Epithelial cell of proximal tubule (primary cell): ENCODE results near the gene CALML6. TPM values are rescaled to one million over a fixed set of nuclear protein-coding genes. Genes with fewer than 3 reads are reported as not detected.

Experiments
- DNase-seq: peaks from one replicate; pipeline ENCODE4 v3.0.0-alpha.2; 2011; ENCODE audit warnings: low read depth
- H3K4me3 ChIP-seq: 2 replicates; pipeline ENCODE4 v1.5.1; 2011; ENCODE audit warnings: low read depth, mild to moderate bottlenecking, low read length
- total RNA-seq: library from RNA; depleted of rRNA; stranded (reverse); fragments of >200 nt; gene quantifications from 2 replicates; pipeline ENCODE4 v1.2.3, GENCODE V29; 2015
- TF ChIP-seq, protein P1 (sequence below): conservative IDR thresholded peaks from 2 replicates; pipeline ENCODE4 v1.5.1; 2012; ENCODE audit warnings: low read depth, mild to moderate bottlenecking, low read length

The CALML6 gene
- total RNA-seq, 1 donor from 2014 or later = not detected

GRCh38 chr1:1941211-1941841, 26.3 kb downstream of the CALML6 start:
- TF ChIP-seq, protein P1, sequence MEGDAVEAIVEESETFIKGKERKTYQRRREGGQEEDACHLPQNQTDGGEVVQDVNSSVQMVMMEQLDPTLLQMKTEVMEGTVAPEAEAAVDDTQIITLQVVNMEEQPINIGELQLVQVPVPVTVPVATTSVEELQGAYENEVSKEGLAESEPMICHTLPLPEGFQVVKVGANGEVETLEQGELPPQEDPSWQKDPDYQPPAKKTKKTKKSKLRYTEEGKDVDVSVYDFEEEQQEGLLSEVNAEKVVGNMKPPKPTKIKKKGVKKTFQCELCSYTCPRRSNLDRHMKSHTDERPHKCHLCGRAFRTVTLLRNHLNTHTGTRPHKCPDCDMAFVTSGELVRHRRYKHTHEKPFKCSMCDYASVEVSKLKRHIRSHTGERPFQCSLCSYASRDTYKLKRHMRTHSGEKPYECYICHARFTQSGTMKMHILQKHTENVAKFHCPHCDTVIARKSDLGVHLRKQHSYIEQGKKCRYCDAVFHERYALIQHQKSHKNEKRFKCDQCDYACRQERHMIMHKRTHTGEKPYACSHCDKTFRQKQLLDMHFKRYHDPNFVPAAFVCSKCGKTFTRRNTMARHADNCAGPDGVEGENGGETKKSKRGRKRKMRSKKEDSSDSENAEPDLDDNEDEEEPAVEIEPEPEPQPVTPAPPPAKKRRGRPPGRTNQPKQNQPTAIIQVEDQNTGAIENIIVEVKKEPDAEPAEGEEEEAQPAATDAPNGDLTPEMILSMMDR = no peak
- no peak overlapping the region for H3K4me3 ChIP-seq
- DNase-seq = no peak

DNA sequence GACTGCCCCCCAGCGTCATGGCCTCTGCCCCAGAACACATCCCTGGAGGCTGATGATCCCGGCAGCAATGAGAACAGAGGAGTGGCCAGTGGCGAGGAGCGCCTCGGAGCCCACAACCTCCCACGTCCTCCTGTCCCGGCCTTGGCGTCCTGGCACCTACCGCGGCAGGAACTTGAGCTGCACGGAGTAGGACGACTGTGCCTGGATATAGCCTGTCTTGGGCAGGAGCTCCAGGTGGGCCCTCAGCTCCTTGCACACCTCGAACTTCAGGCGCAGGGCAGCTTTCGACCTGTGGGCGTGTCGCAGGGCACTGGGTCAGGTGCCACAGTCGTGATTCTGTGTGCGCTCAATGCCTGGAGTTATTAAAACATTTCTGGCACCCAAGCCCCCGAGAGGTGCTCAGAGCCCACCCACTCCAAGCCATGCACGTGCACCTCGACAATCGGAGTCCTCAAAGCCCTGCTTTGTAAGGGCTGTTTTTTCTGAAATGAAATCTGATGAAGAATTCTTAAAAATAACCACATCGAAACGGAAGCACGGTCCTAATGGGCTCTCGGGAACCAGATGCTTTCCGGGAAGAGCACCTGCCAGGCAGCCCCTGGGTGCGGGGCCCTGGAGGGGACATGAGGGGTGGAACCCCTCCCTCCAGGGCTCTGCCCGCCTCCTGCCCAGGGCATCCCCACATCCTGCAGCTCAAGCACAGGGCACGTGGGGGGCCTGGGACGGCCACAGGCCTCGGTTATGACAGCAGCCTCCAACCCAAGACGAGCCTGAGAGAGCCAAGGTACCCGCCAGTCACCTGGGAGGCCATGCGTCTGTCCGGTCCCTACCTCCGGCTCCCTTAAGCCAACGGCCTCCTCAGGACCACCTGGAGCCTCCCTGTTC, 27.1 kb downstream of the CALML6 start:
- no peak overlapping the region for H3K4me3 ChIP-seq
- TF ChIP-seq, protein P1 = no peak
- no peak for DNase-seq

DNA sequence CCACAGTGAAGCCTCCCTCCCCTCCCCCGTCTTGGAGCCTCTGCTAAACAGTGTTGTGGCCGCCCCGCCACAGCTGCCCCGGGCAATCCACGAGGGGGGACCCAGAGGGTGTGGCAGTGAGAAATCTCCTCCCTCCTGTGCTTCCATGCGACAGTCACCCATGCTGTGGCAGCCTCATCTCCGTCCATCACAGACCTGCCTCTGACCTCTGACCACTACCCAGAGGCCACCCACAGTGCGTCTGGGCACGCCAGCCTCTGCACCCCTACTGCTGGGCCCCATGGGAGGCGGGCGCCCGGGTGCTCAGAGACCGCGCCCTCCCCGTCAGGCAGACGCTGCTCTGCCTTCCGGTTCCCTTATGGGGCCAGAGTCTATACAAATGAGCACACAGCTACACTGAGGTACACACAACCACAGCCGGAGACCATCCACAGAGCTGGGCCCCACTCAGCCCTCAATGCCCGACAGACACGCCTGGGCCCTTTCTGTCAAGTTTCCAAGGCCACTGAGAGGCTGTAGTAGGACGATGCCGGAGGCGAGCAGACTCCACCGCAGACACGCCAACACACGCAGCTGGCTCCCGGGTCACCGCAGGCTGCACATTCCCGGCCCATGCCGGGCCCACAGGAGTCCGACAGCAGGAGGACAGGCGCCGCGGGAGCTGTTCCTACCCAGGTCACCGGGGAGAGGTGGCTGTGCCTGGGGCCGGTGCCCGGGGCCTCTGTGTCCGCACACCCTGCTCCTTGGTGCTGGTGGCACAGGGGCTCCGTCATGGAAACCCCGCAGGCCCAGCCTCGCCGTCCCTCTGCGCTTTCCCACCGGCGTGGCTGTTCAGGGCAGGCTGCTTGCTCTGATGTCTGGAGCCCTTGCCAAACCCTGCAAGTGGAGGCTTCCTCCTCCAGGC, 27.9 kb downstream of the CALML6 start:
- H3K4me3 ChIP-seq = no peak overlapping the region
- DNase-seq = no peak
- TF ChIP-seq, protein P1 = no peak

- DNase-seq = no peak
- no peak overlapping the region for H3K4me3 ChIP-seq
- TF ChIP-seq, protein P1 = peak; percentile 78
Observed at GRCh38 chr1:1943834-1944570, 28.9 kb downstream of the CALML6 start.

- no peak for DNase-seq
- TF ChIP-seq, protein P1 = no peak
- H3K4me3 ChIP-seq = no peak overlapping the region
Observed at GRCh38 chr1:1945782-1946393, 30.8 kb downstream of the CALML6 start.

DNA sequence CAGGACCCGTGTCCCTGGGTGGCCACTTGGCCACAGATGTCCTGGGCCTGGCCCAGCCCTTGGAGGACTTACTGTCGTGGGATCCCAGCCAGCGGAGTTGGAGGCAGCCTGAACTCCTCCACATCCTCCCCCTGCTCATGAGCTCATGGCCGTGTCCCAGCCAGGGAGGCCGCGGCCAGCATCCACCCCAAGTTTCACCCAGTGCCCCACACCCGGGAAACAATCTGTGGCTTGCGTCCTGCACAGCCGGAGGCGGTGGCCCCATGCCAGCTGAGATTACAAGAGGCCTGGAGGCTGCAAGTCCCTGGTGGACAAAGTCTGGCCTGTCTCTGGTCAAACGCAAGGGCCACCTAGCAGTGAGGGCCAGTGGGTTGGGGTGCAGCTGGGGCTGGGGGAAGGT, 31.5 kb downstream of the CALML6 start:
- no peak for DNase-seq
- no peak overlapping the region for H3K4me3 ChIP-seq
- TF ChIP-seq, protein P1 = no peak
